Stimulated activated CD4-positive, alpha-beta T cell treated with anti-CD3 and anti-CD28 coated beads, Interleukin-15, amount 100 ng/mL, for 24 hours (primary cell): Measurements from ENCODE around the gene RPRD1B.

ENCODE experiments used
- DNase-seq: peaks from one replicate; pipeline ENCODE4 v3.0.0-alpha.2; 2020

The RPRD1B gene

DNA sequence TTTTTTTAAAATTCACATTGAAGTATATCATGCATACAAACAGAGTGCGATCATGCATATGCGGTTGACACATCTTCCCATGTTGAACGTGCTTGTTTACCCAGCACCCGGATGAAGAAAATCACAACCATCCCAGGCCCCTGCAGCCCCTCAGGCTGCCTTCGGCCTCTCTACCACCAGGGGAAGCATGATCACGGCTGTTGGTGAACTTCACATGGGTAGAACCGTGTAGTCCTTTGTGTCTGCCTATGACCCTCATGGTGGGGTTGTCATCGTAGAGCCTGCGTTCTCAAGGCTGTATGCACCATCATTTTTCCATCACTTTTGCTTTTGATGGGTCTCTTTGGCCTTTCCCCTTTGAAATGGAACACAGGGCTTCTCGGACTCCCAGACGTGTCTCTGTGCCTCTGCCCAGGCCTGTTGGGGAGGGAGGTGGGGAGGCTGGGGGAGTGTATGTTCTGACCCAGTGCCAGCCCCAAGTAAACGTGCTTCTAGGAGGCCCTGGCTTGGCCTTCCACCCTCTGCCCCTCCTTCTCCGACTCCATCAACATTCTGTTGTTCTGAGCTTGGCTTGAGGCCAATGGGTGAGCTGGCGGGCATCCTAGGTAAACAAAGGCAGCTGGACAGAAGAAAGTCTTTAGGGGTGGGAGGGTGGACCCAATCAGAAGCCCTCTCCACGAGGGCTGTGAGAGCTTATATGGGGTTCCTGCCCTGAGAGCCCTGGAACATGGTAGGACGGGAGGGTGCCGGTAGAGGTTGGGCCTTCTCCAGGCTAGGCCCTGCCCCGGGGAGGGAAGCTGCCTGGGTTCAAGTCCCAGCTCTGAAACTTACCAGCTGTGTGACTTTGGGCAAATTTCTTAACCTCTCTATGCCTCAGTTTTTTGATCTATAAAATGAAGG, 91.9 kb downstream of the RPRD1B start:
- no peak for DNase-seq

DNA sequence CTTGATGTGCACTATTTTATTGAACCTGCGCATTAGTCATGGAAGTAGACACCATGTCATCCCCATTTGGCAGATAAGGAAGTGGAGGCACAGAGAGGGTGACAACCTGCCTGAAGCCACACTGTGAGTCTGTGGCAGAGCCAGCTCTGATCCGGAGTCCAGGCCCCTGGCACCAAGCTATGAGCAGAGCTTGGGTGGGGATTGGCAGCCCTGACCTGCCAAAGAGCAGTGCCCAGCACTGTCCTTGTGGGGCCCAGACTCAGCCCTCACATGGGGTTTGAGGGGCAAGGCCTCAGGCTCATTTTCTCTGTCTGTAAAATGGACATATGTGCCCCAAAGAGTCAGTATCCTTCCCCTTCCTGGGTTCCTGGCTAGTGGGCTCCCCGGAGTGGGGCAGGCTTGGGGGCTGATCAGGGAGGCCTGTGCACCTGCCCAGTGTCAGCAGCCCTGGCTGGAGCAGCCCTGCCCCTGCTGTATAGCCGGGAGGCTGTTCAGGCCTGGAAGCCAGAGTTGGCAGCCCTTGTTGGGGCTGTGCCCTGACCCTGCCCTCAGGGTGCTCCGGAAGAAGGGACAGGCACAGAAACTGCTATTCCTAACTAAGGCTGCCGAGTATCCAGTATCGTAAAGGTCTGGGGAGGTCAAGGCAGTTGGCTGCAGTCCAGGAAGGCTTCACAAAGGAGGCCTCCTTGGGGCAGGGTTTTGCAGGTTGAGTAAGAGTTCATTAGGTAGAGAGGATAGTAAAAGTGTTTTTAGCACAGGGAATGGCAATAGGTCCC, 92.8 kb downstream of the RPRD1B start:
- DNase-seq, result no peak

DNA sequence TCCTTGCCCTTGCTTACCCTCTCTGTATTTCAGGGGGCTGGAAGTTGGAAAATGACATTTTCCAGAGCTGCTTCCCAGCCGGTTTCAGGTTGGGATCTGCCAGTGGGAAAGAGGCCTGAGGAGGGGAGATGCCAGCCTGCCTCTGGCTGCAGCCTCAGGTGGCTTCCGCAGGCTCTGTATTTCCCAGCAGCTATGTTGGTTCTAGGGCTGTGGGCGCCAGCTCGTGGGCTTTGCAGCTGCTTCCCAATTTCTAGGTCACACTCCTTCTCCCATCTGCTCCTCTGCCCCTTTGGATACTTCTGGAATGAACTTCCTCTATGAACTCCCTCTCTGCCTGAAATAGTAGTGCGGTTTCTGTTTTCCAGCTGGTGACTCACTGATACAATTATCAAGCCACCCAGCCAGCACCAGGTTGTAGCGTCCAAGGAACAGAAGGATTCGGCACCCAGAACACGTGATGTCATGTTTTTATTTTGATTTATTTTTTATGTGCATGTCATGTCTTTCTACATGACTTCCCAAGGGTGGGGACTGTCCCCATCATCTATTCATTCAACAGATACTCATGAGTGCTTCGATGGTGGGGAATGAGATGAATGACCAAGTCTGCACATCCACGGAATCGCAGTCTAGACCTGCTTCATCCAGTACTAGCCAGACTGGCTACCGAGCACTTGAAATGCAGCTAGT, 93.5 kb downstream of the RPRD1B start:
- DNase-seq, result no peak

DNA sequence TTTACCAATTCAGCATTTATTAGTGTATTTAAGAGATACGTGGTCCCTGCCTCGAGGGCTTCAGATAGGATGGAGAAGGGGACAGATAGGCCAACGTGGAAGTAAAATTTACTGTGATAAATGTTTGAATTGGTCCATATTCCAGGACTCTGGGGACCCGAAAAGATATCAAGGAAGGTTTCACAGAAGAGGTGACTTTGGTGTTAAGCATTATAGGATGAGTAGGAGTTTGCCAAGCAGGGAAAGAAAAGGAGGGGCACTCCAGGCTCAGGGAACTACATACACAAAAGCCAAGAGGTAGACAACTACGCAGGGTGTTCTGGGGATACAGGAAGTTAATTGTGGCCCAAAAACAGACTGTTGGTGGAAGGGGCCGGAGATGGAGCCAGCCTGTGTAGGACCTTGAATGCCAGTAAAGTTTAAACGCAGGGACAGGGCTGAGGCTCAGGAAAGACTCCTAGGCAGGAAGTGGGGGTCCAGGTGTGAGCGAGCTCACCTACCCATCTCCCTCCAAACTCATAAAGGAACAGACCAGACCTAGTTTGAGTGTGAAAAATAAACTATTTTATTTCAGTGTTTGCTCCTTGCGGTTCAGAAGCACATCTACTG, 94.5 kb downstream of the RPRD1B start:
- no peak for DNase-seq

DNA sequence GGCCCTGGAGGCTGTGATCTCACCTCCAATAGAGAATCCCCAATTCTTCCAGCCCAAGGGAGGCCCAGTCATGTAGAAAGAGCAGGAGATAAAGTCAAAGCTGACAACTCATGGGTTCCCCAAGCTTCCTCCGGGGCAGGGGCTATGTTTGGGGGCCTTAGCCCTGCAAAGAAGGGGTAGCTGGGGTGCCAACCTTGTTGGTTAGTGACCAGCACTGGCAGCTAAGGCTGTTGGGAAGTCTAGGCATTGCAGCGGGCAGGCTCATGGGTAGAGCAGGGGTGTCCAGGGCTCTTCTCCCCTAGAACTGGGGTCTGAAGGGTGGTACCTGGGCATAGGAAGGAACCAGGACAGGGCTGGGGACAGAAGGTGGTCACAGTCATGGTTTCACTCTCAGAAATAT, 95.1 kb downstream of the RPRD1B start:
- no peak for DNase-seq

DNA sequence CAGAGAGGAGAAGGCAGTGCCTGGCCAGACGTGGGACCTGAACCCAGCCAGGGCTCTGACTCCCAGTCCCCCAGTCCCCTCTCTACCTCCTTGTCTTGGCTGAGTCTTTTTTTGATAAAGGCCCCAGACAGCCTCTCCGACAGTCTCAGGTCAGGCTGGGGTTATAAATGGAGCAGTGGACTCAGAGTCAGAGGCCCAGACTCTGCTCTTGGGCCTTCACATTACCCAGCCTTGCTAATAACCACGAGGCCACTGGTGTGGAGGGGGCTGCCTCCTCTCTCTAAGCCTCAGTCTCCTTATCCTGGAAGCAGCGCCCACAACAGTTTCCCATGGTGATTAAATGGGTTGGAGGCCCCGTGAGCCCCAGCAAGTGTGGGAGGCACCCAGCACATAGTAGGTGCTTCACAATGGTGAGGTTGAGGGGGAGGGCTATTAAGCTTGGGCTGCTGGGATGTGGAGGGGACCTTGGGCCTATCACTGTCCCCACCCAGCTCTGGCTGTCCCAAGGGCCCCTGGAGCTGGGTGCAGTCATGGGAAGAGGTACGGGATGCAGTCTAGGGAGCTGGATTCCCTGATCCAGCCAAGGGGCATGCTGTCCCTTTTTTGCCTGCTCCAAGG, 95.8 kb downstream of the RPRD1B start:
- DNase-seq, result no peak

DNA sequence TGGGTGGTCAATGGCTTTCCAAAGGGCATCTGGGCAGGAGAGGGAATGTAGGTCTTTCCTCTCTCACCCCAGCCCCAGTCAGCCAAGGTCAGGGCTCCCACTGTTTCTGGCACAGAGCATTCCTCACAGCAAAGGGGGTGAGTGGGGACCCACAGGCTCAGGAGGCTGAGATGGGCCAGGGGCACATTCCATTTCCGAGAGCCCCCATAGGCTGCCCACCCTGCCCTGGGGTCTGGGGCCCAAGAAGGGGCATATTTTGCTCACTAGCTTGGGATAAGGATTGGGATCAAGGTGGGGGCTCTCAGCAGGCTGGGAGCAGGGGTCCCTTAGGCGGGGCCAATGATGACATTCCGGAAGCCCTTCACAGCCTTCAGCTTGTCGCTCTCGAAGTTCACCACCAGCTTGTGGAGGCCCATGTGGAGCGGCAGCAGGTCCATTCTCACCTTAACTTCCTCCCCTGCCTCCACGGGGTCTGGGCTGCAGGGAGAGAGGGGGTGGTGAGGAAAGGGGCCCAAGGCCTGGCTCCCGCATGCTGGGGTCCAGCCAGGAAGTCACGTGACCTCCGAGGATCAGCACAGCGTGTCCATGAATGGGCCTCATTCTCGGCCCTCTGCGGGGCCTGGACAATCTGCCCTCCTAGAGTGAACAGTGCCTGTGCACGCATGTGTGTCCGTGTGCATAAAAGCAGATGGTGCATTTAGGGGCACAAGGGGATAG, 96.5 kb downstream of the RPRD1B start:
- DNase-seq, result no peak

DNA sequence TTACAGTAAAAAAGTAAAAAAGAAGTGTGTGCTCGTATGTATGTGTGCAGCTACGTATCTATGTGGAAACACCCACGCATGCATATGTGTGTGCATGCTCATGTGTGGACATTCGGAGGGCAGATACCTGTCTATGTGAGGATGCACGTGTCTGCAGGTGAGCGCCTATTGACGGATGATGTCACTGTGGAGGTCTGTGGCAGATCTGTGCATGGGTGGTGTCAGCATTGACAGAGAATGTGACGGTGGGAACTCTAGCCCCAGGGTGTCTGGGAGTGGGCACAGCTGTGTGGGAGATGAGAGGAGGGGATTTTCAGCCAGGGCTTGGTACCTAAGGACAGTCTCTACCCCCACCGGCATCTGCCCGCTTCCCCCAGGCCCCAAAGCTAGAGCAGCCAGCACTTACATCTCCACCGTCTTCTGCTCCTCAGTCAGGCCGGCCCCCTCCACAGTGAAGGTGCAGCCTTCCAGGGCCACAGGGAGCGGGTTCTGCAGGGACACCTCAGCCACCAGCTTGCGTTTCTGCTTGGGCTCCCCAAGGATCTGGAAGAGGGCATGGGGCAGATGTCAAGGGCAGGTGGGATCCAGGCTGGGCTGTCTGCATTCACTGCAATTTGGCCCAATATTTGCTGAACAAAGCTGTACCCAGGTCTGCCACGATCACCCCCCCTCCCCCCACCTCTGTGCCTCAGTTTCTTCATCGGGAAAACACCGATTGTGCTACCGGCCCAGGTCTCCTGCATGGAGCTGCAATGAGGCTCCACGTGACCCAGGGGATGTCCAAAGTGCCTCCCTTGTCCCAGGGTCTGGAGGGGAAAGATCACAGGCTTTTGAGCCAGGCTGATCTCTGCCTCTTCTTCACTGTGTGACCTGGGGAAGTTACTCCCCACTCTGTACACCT, 97.4 kb downstream of the RPRD1B start:
- no peak for DNase-seq

DNA sequence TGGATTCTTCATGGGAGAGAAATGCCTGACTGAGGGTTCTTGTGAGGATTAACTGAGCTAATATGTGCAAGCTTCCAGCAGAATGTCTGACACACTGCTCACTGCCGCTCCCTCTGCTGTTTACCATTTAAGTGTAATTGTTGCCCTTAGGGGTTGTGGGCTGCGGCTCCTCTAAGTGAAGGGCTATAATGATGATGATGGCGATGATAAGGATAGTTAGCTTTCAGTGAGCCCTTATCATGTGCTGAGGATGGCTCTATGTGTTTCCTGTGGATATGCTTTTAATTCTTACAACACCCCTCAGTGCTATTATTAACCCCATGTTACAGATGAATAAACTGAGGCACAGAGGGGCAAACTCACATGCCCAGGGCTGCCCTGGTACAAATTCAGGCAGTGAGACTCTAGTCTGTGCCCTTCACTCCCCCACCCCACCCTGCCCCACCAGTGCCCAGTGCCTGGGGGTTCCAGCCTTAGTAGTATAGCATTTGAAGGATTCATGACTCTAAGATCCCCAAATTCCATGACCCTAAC, 98.1 kb downstream of the RPRD1B start:
- DNase-seq, result no peak

DNA sequence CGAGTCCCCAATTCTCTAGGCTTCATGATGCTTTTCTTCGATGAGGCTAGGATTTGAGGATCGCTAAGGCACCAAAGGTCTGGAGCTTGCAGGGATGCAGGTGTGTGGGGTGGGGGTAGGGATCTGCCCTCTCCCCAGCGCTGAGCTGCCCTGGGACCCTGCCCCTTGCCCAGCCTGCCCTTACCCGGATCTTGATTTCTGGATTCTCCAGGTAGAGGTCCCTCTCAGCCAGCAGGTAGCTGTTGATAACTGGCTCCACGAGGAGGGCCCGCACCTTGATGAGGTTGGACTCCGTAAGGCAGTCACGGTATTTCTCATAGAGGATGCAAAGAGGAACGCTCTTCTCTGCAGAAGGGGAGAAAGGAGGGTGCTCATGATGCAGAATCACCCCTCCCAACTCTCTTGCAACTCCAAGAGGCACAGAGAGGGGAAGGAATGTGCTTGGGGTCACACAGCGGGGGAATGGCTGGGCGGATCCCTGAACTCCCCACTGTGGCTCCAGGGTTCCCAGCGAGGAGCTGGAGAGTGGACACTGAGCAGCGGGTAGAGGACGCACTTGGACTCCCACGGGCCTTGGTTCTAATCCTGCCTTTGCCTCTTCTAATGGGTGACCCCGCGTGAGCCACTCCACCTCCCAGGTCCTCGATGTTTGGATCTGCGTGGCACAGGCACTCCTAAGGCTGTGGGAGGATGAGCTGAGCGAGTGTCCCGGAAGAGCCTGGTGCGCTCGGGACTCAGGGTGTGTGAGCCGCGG, 98.8 kb downstream of the RPRD1B start:
- DNase-seq, result no peak

DNA sequence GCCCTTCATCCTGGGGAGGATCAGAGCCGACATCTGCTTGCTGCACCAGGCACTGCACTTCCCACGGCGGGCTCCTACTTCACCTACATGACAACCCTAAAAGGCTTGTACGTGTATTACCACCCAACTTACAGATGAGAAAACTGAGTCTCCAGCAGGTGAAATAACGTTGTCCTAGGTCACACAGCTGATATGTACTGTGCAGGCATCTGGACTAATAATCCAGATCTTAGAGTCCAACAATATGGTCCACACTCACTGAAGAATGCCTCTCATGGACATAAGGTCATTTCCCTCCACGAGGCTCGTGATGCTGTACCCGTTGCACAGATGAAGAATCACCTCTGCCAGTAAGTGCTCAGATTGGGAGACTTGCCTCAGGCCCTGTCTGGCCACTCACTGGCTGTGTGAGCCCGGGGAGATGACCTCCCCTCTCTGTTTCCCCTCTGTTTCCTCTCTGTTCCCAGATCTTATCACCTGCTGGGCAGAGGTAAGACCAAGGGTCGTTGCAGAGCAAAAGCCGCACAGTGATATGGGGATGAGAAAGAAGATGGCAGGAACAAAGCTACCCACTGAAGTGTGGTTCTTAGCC, 99.5 kb downstream of the RPRD1B start:
- no peak for DNase-seq

DNA sequence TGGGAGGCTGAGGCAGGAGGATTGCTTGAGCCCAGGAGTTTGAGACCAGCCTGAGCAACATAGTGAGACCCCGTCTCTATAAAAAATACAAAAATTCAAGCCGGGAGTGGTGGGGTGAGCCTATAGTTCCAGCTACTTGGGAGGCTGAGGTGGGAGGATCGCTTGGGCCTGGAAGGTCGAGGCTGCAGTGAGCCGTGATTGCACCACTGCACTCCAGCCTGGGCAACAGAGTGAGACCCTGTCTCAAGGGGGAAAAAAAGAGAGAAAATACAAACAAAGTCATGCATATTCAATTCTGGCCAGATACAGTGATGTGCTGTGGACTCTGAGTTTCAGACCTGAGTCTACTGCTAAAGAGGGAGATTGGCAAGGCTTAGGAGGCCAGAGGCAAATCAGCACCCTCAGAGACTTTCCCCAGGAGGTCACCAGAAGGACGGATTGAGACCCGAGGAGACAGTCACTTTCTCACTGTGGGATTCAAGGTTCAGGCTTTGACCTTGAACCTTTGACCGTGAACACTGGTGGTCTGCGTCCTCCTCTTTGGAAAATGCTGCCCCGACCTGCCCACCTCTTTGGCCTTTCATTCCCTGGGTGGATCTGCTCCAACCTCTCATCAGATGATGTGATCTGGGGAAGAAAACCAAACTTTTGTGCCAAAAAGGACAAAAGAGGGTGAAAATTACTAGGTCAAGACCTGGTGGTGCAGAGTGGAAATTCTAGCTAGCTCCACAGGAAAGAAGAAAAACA, 100.3 kb downstream of the RPRD1B start:
- no peak for DNase-seq

DNA sequence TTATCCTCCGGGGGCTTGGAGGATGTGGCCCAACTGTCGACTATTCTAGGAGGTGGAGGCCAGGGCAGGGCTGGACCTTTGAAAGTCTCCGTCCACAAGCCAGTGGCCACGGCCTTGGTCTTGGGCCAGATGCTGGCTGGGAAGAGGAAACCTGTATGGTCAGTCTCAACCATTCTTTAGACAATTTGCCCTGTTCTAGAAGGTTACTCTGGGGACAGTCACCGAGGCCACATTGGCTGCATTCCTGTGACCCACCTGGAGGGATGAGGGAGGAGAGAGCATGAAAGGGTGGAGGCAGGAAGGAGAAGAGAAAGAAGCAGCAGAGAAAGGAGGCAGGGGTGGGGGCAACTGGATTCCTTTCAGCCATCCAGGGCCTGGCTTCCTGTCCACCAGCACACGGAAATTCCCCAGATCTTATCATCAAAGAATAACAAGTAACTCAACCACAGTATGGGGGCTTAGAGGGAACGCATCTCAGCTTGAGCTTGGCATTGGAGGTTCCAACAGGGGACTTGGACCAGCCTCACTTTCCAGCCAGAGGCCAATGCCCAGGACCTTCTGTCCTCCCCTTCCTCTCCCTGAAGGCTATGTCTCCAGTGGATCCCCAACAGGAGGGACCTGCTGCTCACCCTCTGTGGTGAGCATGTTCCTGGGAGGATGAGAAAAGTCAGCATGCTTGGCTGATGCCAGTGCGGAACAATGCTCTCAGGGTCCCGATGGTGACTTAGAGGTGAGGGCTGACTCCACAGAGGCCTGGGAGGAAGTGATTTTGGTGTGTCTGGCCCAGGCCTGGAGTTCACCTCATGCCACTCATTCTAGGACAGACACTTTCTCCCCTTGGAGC, 101.1 kb downstream of the RPRD1B start:
- DNase-seq, result no peak

DNA sequence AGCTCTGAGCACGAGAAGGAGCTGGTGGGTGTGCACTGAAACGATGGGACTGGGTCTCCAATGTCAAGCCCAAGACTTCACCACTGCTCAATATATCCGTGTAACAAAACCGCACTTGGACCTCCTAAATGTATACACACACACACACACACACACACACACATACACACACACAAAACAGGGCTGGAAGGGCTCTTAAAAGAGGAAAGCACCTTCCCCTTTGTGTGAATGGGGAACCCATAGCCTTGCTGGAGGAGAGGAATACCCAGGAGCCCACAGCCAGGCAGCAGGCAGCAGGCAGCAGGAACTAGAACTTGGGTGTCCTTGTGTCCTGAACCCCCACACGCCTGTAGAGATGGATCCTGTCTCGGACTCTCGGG, 101.7 kb downstream of the RPRD1B start:
- DNase-seq, result no peak

DNA sequence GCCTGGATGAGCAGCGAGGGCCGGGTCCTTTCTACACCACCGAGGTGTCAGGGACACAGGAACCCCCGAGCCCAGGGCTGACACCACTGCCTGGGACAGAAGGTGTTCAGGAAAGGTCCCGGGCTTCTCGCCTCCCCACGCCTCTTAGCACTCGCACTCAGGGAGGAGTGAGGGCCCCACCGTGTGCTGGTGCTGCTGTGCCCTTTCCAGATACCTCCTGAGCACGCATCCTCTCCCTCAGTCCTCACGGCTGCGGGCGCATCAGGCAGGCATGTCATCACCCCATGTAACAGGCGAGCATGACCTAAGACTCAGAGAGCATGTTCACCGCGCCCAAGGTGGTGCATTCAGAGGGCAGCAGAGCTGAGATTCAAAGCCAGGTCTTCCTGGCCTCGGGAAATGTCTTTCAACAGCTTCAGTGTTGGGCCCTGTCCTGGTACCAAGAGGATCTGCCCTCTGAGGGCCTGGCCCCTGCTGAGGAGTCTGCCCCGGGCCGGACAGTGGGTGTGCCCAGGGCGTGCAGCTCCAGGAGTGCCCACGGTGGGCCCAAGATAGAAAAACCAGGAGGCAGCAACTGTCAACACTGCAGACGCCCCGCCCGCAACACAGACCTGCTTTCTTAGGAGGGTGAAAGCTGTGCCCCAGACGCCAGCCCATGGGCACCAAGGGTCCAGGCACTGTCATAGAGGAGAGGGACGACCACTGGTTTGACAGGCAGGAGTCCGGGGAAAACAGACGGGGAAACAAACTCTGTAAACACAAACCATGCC, 102.3 kb downstream of the RPRD1B start:
- no peak for DNase-seq

DNA sequence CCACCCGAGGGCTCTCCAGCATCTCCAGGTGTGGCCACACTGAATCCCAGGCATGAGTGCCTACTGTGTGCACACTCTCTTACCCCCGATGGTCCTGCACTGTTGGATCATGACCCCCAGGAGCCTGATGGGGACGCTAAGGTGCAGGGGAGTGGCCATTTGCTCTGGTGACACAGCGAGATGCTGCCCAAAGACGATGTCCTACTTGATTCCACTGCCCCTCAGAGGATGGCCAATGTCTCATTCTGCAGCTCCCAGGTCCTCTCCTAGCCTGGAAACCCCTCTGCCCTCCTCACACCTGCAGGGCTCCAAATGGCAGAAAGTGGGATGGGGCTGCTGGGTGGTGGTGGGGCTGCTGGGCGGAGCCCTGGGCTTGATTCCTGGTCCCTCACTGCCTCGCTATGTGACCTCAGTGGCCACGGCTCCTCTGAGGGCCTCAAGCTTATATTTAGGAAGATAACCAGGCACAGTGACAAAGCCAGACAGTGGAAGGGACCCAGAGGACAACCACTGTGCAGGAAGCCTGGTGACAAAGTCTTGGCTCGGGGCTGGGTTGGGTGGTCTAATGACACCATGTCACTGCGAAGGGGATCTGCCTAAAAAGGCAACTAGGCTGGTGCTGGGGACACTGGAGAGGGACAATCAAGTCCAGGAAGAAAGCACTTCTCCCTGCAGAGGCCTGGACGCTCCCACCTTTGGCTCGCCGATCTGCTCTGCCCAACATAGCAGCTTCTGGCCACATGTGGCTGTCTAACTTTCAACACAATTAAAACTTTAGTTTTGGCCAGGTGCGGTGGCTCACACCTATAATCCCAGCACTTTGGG, 103.1 kb downstream of the RPRD1B start:
- DNase-seq, result no peak
